GM11168 (cell line): Measurements from ENCODE around the gene RANBP2.
"Not testable (repeated sequence)": the region's sequence is repeated elsewhere in the genome, so short reads cannot be mapped to it uniquely, and the experiment has no call there.

Source experiments
- in situ Hi-C: fragments of 300-500 bp; cut with MboI; formaldehyde crosslinking; loops from one replicate; pipeline ENCODE4 v1.12.0; 2022; ENCODE audit warnings: low sequenced_read_pairs; ENCODE audit not compliant: unreplicated experiment

Gene RANBP2

DNA sequence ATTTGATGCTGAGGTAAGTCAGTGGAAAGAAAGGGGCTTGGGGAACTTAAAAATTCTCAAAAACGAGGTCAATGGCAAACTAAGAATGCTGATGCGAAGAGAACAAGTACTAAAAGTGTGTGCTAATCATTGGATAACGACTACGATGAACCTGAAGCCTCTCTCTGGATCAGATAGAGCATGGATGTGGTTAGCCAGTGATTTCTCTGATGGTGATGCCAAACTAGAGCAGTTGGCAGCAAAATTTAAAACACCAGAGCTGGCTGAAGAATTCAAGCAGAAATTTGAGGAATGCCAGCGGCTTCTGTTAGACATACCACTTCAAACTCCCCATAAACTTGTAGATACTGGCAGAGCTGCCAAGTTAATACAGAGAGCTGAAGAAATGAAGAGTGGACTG, 47.4 kb downstream of the RANBP2 start:
- in situ Hi-C loops: not testable (repeated sequence)

DNA sequence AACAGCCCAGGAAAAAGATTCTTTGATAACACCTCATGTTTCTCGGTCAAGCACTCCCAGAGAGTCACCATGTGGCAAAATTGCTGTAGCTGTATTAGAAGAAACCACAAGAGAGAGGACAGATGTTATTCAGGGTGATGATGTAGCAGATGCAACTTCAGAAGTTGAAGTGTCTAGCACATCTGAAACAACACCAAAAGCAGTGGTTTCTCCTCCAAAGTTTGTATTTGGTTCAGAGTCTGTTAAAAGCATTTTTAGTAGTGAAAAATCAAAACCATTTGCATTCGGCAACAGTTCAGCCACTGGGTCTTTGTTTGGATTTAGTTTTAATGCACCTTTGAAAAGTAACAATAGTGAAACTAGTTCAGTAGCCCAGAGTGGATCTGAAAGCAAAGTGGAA, 48.6 kb downstream of the RANBP2 start:
- in situ Hi-C loops: not testable (repeated sequence)

DNA sequence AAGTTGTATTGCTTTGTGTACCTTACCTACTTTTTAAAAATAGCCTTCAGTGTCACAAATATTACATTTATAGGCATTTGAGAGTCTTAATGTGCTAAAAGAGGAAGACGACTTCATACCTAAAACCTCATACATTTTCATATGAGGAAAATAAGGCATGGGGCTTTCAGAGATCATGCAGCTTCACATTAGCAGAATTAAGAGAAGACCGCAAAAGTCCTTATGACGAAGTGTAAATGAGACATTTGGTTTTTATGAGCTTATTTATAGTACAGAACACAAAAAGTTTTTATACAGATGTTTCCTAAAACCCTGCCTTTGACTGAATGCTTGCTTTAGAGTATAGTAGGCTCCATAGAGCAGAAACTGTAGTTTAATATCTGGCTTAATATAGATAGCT, 57.2 kb downstream of the RANBP2 start:
- in situ Hi-C loops: no loop called here

DNA sequence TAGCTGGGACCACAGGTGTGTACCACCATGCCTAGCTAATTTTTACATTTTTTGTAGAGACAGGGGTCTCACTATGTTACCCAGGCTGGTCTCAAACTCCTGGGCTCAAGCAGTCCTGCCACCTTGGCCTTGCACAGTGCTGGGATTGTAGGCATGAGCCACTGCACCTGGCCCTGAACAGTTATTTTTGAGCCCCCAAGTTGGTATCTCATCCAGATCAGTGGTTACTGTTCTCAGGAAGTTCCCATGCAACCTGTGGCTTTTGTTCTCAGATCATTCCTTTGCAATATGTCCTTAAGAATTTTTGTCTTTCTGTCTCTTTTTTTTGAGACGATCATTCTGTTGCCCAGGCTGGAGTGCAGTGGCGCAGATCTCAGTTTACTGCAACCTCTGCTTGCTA, 59.6 kb downstream of the RANBP2 start:
- in situ Hi-C loops: no loop called here

DNA sequence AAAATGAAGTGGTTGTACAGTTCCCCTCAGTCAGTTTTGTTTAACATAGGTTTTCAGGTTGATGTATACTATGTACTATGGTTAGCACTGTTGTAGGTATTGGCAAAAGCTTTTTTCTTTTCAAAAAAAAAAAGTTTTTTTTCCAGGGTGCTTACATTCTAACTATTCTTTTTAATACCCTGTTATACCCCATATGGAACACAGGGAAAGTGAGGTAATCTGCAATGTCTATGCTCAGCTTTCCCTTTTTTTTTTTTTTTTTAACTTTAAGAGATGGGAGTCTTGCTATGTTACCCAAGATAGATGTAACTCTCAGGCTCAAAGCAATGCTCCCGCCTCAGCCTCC, 66.7 kb downstream of the RANBP2 start:
- in situ Hi-C loops: no loop called here

DNA sequence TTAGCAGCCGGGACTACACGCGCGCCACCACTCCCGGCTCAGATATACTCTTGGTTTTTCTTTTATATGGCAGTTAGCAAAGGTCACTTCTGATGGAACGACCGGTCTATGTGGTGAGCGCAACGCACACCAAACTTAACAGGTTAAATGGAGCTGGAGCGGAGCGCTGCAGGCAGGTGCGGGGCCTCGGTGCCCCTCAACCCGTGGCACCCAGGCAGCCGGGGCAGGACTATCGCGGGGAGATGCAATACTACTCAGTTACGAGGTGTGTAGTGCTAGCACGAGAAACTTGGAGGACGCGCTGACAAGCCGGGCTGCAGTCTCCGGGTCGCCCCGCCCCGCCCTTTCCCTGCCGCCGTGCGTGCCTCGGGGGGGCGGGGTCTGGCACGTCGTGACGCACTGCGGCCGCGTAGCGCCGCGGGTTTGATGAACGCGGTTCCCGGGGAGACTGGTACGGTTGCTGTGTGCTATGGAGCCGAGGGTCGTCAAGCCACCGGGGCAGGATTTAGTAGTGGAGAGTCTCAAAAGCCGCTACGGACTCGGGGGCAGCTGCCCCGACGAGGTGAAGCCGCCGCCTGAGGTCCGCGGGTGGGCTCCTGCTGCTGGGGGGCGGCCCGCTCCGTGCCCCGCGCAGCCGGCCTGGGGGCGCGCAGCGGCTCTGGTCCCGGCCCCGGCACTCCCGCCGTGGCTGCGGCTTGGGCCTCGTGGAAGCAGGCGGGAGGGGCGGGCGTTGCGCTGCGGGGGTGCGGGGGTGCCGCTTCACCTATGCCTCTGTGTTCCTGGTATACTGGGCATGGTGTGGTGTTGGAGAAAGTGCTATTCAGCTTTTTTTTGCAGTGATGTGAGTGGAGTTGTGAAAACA, 67.3 kb downstream of the RANBP2 start, which contains the start of gene CCDC138:
TSS of gene CCDC138 (plus strand) at position 418 of the 862 bp plus-strand sequence. CDS start at position 470, 52 bp downstream.
- in situ Hi-C loops: no loop called here

DNA sequence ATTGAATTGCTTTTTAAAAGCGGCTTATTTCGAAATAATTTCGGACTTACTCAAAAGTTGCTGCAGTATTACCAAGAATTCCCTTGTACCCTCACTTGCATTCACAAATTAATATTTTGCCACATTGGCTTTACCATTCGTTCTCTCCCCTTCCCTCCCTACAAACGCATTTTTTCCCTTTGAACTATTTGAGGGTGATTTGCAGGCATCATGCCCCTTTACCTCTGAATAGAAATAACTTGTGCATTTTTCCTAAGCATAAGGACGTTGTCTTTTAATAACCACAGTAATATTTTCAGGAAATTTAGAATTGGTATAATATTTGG, 67.9 kb downstream of the RANBP2 start:
- in situ Hi-C loops: no loop called here

DNA sequence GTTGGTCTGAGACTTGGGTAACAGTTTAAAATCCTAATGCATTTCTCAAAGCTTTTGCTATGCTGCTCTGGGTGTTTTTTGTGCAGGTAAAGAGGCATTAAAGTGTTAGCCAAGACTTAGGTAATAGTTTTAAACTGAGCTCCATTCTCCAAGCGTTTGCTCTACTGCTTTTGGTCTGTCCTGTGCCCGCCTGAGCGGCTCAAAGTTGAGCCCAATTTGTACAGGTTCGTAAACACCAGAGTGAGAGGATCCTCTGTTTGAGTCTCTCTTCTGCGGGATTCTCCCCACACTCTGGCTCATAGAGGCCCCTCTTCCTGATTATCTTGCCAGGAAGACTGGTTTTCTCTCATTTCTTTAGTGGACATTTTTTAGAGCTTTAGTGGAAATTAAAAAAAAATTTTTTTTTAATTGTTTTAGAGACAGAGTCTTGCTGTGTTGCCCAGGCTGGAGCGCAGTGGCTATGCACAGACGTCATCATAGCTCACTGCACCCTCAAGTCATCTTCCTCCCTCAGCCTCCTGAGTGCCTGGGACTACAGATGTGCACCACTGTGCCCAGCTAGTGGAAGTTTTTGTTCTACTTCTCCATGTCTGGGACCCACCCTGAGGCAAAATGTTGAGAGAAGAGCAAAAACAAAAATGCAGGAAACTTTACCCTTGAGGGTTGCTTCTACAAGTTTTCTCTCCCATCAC, 83.9 kb downstream of the RANBP2 start:
- in situ Hi-C loops: no loop called here

DNA sequence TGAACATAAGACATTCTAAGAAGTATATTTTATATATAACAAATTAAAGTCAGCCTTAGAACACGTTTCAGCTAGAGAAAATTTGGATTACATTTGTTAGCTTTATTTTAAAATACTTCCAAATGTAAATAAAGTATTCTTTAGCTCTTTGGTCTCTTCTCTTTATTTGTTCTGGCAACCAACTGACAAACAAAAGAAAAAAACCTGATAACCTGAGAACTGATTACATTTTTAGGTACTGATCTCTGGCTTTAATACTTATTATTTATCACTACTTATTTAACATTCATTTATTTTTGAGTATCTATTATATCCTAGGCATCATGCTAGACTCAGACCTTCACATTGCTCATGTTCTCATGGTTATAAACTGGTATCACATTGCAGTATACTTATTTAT, 85.8 kb downstream of the RANBP2 start:
- in situ Hi-C loops: no loop called here

DNA sequence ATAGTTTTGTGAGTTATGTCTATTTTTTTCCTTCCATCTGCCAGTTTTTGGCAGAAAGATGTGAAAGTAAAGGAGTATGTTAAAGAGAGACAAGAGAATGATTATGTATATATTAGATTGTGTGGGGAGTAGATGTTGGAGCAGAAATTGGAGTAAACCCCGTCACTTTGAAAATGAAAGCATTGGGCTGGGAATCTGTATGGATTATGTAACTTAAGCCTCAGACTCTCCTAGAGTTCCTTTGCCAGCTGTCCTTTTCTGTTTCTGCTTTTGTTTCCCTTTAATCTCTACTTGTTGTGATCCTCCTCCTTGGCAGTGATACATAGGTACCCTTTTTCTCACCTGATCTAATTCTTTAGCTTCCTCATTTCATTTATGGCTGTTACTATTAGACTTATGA, 86.5 kb downstream of the RANBP2 start:
- in situ Hi-C loops: no loop called here

DNA sequence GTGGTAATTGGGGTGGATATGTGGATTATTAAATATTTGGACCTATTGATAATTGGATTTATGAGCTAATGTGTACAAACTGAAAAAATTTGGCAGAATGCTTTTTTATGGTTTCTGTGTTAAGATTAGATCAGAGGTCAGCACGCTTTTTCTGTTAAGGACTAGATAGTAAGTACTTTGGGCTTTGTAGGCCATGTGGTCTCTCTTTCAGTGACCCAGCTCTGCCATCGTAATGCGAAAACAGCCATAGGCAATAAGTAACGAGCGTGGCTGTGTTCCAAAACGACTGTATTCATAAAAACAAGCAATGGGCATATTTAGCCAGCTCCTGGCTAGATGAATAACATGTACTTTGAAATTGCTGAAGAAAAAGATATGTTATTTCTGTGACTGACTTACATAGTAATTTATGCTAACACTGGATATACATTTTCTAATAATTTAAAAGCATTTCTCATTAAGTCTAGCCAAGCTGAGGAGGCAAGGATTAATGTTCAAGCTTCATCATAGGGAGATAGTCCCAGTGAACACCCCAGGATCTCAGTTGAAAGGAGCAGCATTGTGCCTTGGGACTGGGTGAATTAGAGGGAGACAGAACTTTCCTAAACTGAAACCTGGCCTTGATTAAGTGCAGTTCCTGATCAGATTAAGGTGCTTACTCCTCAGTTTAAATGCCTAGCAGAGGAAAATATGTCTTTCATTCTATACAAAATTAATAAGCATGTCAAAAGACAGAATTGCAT, 87.3 kb downstream of the RANBP2 start:
- in situ Hi-C loops: no loop called here

DNA sequence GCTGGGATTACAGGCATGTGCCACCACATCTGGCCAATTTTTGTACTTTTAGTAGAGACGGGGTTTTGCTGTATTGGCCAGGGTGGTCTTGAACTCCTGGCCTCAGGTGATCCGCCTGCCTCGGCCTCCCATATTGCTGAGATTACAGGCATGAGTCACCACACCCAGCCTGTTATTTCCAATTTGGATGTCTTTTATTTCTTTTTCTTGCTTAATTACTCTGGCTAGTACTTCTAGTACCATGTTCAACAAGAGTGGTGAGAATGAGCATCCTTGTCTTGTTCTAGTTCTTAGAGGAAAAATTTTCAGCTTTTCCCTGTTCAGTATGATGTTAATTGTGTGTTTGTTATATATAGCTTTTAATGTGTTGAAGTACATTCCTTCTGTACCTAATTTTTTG, 90.7 kb downstream of the RANBP2 start:
- in situ Hi-C loops: no loop called here

DNA sequence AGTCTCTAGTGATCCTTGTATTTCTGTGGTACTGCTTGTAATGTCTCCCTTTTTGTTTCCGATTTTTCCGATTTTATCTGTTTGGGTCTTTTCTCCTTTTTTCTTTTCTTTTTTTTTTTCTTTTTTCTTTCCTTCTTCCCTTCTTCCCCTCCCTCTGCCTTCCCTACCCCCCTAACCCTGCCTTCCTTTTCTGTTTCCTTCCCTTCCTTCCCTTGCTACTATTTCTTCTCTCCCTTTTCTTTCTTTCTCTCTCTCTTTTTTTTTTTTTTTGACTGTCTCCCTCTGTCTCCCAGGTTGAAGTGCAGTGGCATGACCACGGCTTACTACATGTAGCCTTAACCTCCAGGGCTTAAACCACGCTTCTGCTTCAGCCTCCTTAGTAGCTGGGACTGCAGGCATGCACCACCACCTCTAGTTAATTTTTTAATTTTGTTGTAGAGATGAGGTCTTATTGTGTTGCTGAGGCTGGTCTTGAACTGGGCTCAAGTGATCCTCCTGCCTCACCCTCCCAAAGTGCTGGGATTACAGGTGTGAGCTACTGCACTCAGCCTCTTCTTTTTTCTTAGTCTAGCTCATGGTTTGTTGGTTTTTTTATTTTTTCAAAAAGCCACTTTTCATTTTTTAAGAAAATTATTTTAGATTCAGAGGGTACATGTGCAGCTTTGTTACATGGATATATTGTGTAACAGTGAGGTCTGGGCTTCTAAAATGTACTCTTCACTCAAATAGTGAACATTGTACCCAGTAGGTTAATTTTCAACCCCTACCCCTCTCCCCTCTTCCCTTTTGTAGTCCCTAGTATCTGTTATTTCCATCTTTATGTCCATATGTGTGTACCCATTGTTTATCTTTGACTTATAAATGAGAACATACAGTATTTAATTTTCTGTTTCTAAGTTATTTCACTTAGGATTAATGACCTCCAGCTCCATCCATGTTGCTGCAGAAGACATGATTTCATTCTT, 92.0 kb downstream of the RANBP2 start:
- in situ Hi-C loops: no loop called here

DNA sequence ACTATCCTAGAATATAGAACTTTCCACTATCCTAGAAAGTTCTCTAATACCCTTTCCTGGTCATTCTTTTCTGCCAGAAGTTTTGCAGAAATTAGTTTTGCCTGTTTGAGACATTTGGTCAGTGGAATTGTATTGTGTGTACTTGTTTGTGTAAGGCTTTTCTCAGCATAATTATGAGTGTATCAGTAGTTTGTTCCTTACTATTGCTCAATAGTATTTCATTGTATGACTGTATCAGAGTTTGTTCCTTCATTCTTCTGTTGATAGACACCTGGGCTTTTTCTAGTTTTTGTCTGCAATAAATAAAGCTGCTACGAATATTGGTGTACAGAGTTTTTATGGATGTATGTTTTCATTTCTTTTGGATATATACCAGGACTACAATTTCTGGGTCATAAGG, 94.5 kb downstream of the RANBP2 start:
- in situ Hi-C loops: no loop called here

DNA sequence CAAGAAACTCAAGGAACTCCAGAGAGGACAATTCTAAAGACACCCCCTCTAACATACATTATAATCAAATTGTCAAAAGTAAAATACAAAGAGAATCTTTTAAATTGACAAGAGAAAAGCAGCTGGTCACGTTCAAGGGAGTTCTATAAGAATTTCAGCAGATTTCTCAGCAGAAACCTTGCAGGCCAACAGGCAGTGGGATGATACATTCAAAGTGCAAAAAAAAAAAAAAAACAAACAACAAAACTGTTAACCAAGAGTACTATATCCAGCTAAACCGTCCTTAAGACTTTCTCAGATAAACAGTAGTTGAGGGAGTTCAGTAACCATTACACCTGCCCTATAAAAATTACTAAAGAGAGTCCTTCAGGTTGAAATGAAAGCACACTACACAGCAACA, 101.2 kb downstream of the RANBP2 start:
- in situ Hi-C loops: no loop called here

DNA sequence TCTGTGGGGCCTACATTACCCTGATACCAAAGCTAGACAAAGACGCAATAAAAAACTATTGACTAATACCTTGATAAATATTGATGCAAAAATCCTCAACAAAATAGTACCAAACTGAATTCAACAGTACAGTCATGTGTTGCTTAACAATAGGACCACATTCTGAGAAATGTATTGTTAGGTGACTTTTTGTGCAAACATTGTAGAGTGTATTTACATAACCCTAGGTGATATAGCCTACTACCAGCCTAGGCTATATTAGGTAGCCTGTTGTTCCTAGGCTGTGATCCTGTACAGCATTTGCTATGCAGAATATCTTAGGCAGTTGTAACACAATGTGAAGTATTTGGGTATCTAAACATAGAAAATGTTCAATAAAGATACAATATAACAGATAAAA, 104.0 kb downstream of the RANBP2 start:
- in situ Hi-C loops: no loop called here

DNA sequence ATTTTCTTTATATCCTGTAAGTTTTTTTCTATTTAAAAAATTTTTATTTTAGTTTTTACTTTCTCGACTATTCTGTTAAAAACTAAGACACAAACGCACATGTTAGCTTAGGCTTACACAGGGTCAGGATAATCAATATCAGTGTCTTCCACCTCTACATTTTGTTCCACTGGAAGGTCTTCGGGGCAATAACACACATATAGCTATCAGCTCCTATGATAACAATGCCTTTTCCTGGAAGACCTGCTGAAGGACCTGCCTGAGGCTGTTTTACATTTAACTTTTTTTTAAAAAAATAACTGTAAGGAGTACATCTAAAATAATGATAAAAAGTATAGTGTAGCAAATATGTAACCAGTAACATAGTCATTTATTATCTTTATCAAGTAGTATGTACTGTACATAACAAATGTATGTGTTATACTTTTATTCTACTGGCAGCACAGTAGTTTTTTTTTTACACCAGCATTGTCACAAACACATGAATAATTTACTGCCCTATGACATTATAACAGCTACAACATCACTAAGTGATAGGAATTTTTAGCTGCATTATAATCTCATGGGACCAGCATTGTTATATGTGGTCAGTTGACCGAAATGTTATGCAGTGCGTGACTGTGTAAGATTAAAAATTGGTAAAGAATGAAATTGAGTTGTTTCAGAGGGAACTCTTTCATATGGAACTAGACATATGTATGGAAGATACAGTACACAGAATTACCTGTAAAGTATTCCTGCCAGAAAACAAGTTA, 105.2 kb downstream of the RANBP2 start:
- in situ Hi-C loops: no loop called here

DNA sequence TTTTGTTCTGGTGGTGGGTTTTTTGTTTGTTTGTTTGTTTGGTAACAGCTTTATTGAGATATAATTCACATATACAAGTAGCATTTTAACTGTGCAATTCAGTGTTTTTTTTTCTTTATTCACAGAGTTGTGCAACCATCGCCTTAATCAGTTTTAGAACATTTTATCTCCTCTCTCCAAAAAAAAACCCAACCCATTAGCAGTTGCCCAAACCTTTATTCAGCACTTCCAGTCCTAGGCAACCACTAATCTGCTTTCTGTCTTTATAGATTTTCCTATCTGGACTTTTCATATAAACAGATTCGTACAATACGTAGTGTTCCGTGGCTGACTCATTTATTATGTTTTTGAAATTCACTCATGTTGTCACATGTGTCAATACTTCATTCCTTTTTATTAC, 106.0 kb downstream of the RANBP2 start:
- in situ Hi-C loops: no loop called here

DNA sequence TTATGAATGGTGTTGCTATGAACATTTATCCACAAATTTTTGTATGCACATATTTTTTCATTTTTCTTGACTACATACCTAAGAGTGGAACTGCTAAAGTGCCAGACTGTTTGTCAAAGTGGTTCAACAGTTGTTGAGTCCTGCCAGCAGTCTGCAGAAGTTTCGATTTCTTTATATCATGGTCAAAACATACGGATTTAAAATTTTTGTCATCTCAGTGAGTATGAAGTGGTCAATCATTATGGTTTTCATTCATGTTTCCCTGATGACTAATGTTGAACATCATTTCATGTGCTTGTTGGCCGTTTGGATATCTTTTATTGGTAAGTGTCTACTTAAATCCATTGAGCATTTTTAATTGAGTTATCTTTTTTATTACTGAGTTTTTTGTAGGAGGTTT, 106.5 kb downstream of the RANBP2 start:
- in situ Hi-C loops: no loop called here
